HT1080 (cell line): ENCODE data around the gene DLG3. TPM values are rescaled to one million over a fixed set of nuclear protein-coding genes. Genes with fewer than 3 reads are reported as not detected.
"Not testable (repeated sequence)": the region's sequence is repeated elsewhere in the genome, so short reads cannot be mapped to it uniquely, and the experiment has no call there.

Experiments used
- DNase-seq: peaks from one replicate; pipeline ENCODE4 v3.0.0-alpha.2; 2015; ENCODE audit warnings: low read depth
- polyA plus RNA-seq, 2 experiments: library from polyadenylated mRNA; depleted of rRNA; stranded (reverse); fragments of >200 nt; gene quantifications; 2 replicates each; pipeline ENCODE4 v1.2.3, GENCODE V29; 2015
- total RNA-seq: library from RNA; depleted of rRNA; stranded (reverse); fragments of >200 nt; shearing (Covaris generic); gene quantifications from 2 replicates; pipeline ENCODE4 v1.2.3, GENCODE V29; 2014; rRNA removed

Gene DLG3
- total RNA-seq, result 6.7 and 7.4 TPM in 2 replicates
- 4.7 and 5.7 TPM in 2 replicates for polyA plus RNA-seq (2015; cell fraction: cytosol; rRNA removed)
- polyA plus RNA-seq (2015; cell fraction: nucleus; rRNA removed), result 4.5 and 6.6 TPM in 2 replicates

DNA sequence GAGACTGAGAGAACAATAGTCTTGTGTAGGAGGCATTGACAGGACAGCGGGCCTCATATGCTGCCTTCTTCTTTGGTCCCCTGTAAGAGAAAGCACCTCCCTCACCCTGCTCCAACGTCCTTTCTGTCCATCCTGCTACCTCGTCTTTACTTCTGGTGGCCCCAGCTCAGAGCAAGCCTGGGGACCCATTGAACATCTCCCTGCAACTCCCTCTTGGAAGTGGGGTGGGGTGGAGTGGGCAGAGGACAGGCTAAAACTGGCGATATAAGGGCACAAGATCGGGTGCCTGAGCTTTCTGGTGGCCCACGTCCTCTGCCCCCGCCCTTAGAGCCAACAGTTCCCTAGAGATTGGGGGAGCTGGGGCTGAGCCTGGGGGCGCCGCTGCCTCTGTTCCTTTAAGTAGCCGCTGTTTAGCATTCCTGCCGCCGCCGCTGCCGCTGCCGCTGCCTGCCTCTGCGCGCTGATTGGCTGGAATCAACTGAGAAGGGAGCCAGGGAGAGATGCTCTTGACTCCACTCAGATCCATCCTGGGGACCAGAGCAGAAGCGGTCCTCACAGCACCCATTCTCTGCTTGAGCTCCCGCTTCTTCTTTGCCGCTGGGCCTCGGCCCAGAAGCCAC, at the start of gene DLG3:
DLG3 (plus strand) TSS at position 510 of the 620 bp plus-strand sequence. CDS start 367 bp downstream, outside the sequence.
- DNase-seq, result peak; percentile 23

GRCh38 chrX:70398899-70399298, 45.7 kb upstream of the DLG3 start:
- no peak for DNase-seq

- not testable (repeated sequence) for DNase-seq
Observed at GRCh38 chrX:70400181-70400580, 44.5 kb upstream of the DLG3 start.

DNA sequence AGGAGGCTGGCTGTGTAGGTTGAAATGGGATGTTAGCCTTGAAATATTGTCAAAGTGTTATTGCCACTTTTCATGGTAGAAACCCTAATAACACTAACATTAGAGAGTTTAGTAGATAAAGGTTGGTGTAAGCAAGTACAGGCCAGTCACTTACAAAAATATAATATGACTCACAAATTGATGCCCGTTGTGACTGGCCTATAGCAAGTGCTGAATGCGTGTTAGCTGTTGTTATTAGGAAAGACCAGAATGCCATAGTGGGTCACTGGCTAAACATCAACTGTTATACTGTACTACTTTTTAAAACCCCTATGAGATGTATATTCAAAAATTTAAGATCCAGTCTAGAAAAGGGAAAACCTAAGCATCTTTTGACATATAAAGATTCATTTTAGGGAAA, 41.9 kb upstream of the DLG3 start:
- DNase-seq, result no peak

GRCh38 chrX:70405003-70405402, 39.6 kb upstream of the DLG3 start:
- DNase-seq, result no peak

DNA sequence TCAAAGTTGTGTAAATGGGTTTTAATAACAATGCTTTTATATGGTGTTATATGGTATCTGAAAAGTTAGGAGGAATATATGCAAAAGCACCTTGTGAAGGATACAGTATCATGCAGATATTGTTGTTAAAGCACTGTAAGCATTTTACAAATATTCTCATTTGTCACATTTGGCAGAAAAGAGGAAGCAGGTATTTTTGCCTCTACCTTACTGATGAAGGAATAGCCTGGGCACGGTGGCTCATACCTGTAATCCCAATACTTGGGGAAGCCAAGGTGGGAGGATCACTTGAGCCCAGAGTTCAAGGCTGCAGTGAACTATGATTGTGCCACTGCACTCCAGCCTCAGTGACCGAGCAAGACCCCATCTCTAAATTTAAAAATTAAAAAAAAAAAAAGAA, 33.7 kb upstream of the DLG3 start:
- no peak for DNase-seq

DNA sequence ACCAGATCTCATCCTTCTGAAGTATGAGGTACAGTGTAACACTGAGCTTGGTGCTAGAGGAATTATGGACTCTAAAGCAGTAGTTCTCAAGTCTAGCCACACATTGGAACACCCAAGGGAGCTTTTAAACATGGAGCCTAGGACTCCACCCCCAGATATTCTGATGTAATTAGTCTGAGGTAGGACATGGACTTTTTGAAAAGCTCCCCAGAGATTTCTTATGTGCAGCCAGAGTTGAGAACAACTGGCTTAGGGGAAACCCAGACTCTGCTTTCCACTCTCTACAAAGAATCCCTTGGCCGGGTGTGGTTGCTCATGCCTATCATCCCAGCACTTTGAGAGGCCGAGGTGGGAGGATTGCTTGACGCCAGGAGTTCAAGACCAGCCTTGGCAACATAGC, 33.2 kb upstream of the DLG3 start:
- no peak for DNase-seq

- no peak for DNase-seq
Observed at GRCh38 chrX:70421618-70422017, 23.0 kb upstream of the DLG3 start.

DNA sequence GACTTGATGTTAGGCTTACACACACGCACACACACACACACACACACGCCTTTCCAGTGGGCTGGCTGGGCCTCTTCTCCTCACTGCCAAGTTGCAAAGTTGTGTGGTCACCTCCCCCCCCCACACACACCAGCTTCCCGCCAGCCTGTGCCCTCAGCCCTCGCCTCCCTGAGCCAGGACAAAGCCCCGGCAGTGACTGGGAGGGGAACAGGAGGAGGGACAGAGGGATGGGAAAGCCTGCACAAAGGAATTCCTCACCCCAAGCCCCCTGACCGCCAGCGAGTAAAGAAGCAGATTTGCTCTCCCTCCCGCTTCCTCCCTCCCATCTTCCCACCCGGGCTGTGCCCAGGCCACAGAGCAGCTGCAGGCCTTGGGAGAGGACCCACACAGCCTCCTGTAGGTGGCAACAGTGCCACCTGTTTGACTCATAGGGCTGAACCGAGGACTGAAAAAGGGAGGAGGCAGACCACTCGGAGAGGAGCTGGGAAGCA, 21.7 kb upstream of the DLG3 start, which contains the start of gene GDPD2:
GDPD2 (plus strand) TSS at position 464 of the 491 bp plus-strand sequence. CDS start 1,671 bp downstream, outside the sequence.
- DNase-seq, result peak; percentile 27

GRCh38 chrX:70423936-70424675, 20.5 kb upstream of the DLG3 start:
- no peak for DNase-seq

- no peak for DNase-seq
Observed at GRCh38 chrX:70424801-70425200, 19.8 kb upstream of the DLG3 start.

GRCh38 chrX:70426286-70427278, 18.1 kb upstream of the DLG3 start:
- DNase-seq, result no peak

GRCh38 chrX:70427365-70427764, 17.3 kb upstream of the DLG3 start:
- no peak for DNase-seq

DNA sequence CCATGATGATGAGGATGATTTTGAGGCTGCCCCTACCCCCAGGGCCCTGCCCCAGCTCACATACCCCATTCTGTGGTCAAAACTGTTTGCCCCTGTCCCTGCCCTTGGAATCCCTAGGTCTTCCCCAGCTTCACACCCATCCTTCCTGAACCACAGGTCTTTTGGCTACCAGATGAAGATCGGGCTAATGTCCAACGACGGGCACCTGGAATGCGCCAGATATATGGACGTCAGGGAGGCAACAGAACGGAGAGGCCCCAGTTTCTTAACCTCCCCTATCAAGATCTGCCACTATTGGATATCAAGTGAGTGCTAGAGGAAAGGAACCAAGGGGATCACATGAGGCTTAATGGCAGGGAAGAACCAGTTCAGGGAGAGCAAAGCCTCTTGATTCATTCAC, 14.9 kb upstream of the DLG3 start:
- no peak for DNase-seq

GRCh38 chrX:70432936-70433847, 11.4 kb upstream of the DLG3 start:
- DNase-seq, result no peak

DNA sequence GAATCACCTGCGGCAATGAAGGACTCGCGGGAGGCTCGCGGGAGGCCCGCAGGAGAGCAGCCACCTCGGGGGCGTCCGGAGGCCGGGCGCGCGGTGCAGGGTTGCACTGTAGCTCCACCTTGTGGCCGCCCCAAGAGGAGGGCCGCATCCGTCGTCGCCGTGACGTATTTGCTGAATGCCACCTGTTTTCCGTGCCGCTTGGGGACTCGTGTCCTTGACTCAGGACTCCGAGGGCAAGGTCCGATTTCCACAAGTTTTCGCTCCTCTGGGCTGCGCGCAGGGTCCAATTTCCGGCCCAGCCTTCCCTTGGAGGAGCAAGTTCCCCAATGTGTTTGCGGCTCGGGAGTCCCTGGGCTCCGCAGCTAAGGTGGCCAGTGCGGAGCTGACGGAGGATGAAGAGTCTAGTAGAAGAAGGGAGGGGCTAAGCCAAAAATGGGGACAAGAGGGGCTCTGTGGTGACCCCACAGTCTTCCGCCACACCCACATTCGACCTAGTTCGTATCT, 10.7 kb upstream of the DLG3 start:
- peak; percentile 56 for DNase-seq

GRCh38 chrX:70434352-70434866, 10.2 kb upstream of the DLG3 start:
- peak; percentile 83 for DNase-seq

- DNase-seq, result peak; percentile 58
Observed at GRCh38 chrX:70434914-70435586, 9.6 kb upstream of the DLG3 start.

- DNase-seq, result no peak
Observed at GRCh38 chrX:70436343-70436742, 8.3 kb upstream of the DLG3 start.
